Activated naive CD4-positive, alpha-beta T cell treated with anti-CD3 and anti-CD28 coated beads for 36 hours (primary cell): ENCODE measurements around the gene HMCN2. TPM values are rescaled to one million over a fixed set of nuclear protein-coding genes. Genes with fewer than 3 reads are reported as not detected.

Source experiments
- CTCF ChIA-PET: fragments of 350-600 bp; sonication (Branson Sonifier 250); formaldehyde crosslinking; loops from one replicate; lab custom pipeline; 2021; ENCODE audit warnings: antibody characterized with exemption; lab: Charles Lee
- DNase-seq: peaks from one replicate; pipeline ENCODE4 v3.0.0-alpha.2; 2020
- H3K27ac Mint-ChIP-seq: one replicate; pipeline ENCODE4 v1.8.0; 2021; ENCODE audit warnings: mild to moderate bottlenecking, mixed read lengths
- H3K27me3 Mint-ChIP-seq: one replicate; pipeline ENCODE4 v1.8.0; 2021; ENCODE audit warnings: low read depth, mixed read lengths
- H3K36me3 Mint-ChIP-seq: one replicate; pipeline ENCODE4 v1.8.0; 2021; ENCODE audit warnings: low read depth, mixed read lengths
- H3K4me1 Mint-ChIP-seq: one replicate; pipeline ENCODE4 v1.8.0; 2021; ENCODE audit warnings: low read depth, mixed read lengths
- H3K4me3 Mint-ChIP-seq: one replicate; pipeline ENCODE4 v1.8.0; 2021; ENCODE audit warnings: mild to moderate bottlenecking, moderate library complexity, mixed read lengths
- H3K9me3 Mint-ChIP-seq: one replicate; pipeline ENCODE4 v1.8.0; 2021; ENCODE audit warnings: mixed read lengths
- intact Hi-C: fragments of 100-400 bp; cut with micrococcal nuclease; formaldehyde crosslinking; loops from one replicate; pipeline ENCODE4 v1.15.1; 2023
- total RNA-seq, 2 experiments: library from RNA; stranded (reverse); gene quantifications; one replicate each; pipeline ENCODE4 v1.2.3, GENCODE V29; 2021

The HMCN2 gene
- total RNA-seq, 2 experiments from 2014 or later = not detected

- intact Hi-C loops = no loop called here
- Mint-ChIP-seq H3K27ac (no peak overlapping the region), H3K9me3 (no peaks in the 10 kb centered on the region), H3K27me3 (peaks cover 10% of the 10 kb centered on the region), H3K36me3 (no peaks in the 10 kb centered on the region), H3K4me1 (no peaks in the 10 kb centered on the region), H3K4me3 (no peak overlapping the region)
- CTCF ChIA-PET = interaction anchor here (1.5 kb wide), 1 partner anchor 13 kb away, joined by 3 read pairs; no protein-coding TSS in a partner anchor
- no peak for DNase-seq
Measured at GRCh38 chr9:130300739-130301138, 35.2 kb downstream of the HMCN2 start.

- Mint-ChIP-seq H3K4me1 (no peaks in the 10 kb centered on the region), H3K4me3 (no peak overlapping the region), H3K27me3 (peaks cover 10% of the 10 kb centered on the region), H3K36me3 (no peaks in the 10 kb centered on the region), H3K9me3 (no peaks in the 10 kb centered on the region), H3K27ac (no peak overlapping the region)
- no peak for DNase-seq
- CTCF ChIA-PET = interaction anchor here (1.5 kb wide), 1 partner anchor 14 kb away, joined by 3 read pairs; no protein-coding TSS in a partner anchor
- intact Hi-C loops = no loop called here
Measured at GRCh38 chr9:130301483-130302286, 36.1 kb downstream of the HMCN2 start.

- Mint-ChIP-seq H3K27ac (no peak overlapping the region), H3K4me3 (no peak overlapping the region), H3K9me3 (no peaks in the 10 kb centered on the region), H3K36me3 (no peaks in the 10 kb centered on the region), H3K4me1 (no peaks in the 10 kb centered on the region), H3K27me3 (peaks cover 3% of the 10 kb centered on the region)
- CTCF ChIA-PET = no interaction called here
- no peak for DNase-seq
- intact Hi-C loops = no loop called here
Measured at GRCh38 chr9:130302785-130303612, 37.4 kb downstream of the HMCN2 start.

DNA sequence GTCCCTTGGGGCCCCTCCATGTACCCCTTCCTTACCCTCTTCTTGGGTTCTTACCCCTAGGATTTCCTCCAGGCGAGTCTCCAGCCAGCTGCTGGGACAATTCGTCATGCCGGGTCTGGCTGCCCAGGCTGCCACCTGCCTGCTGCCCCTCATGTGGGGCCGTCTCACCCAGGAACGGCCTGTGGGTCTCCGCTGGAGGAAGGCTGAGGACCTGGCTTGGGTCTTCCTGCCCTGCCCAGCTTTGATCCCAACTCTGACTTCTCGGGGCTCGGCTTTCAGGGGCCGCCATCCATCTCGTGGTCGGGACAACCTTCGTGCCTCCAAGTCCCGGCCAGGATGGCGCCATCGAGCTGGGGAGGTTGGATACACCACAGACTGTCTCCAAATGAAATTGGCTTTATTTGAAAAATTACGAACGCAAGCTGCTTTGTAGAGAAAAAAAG lies 38.1 kb downstream of the HMCN2 start:
- Mint-ChIP-seq H3K36me3 (no peaks in the 10 kb centered on the region), H3K27ac (no peak overlapping the region), H3K27me3 (peaks cover 3% of the 10 kb centered on the region), H3K9me3 (no peaks in the 10 kb centered on the region), H3K4me3 (no peak overlapping the region), H3K4me1 (no peaks in the 10 kb centered on the region)
- intact Hi-C loops = no loop called here
- CTCF ChIA-PET = no interaction called here
- no peak for DNase-seq

GRCh38 chr9:130304116-130304515 lies 38.6 kb downstream of the HMCN2 start:
- intact Hi-C loops = no loop called here
- no peaks in the 10 kb centered on the region for H3K4me1 Mint-ChIP-seq
- CTCF ChIA-PET = no interaction called here
- H3K36me3 Mint-ChIP-seq = no peaks in the 10 kb centered on the region
- H3K9me3 Mint-ChIP-seq = no peaks in the 10 kb centered on the region
- no peak overlapping the region for H3K27ac Mint-ChIP-seq
- peaks cover under 1% of the 10 kb centered on the region for H3K27me3 Mint-ChIP-seq
- no peak overlapping the region for H3K4me3 Mint-ChIP-seq
- DNase-seq = no peak

GRCh38 chr9:130304643-130305042 lies 39.1 kb downstream of the HMCN2 start:
- H3K27me3 Mint-ChIP-seq = no peaks in the 10 kb centered on the region
- no peaks in the 10 kb centered on the region for H3K4me1 Mint-ChIP-seq
- H3K4me3 Mint-ChIP-seq = no peak overlapping the region
- DNase-seq = no peak
- no peaks in the 10 kb centered on the region for H3K36me3 Mint-ChIP-seq
- intact Hi-C loops = no loop called here
- no peaks in the 10 kb centered on the region for H3K9me3 Mint-ChIP-seq
- CTCF ChIA-PET = no interaction called here
- no peak overlapping the region for H3K27ac Mint-ChIP-seq

- Mint-ChIP-seq H3K27ac (no peak overlapping the region), H3K27me3 (no peaks in the 10 kb centered on the region), H3K36me3 (no peaks in the 10 kb centered on the region), H3K4me1 (no peaks in the 10 kb centered on the region), H3K4me3 (no peak overlapping the region), H3K9me3 (no peaks in the 10 kb centered on the region)
- no peak for DNase-seq
- intact Hi-C loops = no loop called here
- CTCF ChIA-PET = interaction anchor here (0.6 kb wide), 1 partner anchor 108 kb away, joined by 4 read pairs; no protein-coding TSS in a partner anchor
Measured at GRCh38 chr9:130305381-130305780, 39.8 kb downstream of the HMCN2 start.

DNA sequence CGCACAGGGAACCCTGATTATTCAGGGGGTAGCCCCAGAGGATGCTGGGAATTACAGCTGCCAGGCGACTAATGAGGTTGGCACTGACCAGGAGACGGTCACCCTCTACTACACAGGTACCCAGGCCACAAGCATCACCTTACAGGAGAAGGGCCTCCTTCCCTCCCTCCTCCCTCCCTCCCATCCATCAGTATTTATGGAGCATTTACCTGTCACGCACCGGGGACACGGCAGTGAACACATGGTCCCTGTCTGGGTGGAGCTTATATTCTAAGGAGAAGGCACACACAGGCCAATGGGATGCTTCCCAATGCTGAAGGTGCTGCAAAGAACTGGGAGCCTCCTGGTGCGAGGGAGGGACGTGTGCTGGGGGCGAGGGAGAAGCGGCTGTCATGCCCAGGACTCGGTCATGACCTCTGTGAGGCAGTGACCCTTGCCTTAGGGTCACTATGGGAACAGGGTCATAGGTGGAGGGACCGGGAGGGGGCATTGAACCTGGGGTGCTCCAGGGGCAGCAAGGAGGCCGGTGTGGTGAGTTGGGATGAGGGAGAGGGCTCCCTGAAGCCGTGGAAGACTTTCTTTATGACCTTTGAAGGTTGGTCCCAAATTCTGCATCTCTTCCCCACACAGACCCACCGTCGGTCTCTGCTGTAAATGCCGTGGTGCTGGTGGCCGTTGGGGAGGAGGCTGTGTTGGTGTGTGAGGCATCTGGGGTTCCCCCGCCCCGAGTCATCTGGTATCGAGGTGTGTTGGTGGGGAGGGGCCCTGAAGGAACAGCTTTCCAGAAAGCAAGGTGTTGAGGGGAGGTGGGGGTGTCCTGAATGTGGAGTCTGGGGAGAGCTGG lies 41.5 kb downstream of the HMCN2 start:
- no peak overlapping the region for H3K27ac Mint-ChIP-seq
- DNase-seq = no peak
- CTCF ChIA-PET = no interaction called here

DNA sequence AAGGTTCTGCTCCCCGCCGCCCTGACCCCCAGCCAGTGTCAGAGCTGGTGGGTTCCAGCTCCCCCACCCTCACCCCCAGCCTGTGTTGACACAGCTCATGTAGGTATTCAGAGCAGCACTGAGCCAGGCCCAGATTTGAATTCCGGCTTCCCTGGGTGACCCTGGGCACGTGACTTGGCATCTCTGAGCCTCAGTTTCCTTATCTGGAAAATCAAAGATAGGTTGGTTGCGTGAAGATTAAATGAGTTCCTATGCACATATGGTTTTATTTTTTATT lies 42.0 kb downstream of the HMCN2 start:
- intact Hi-C loops = no loop called here
- H3K4me1 Mint-ChIP-seq = no peaks in the 10 kb centered on the region
- no peak for DNase-seq
- CTCF ChIA-PET = no interaction called here
- no peak overlapping the region for H3K27ac Mint-ChIP-seq
- H3K4me3 Mint-ChIP-seq = no peak overlapping the region
- no peaks in the 10 kb centered on the region for H3K9me3 Mint-ChIP-seq
- no peaks in the 10 kb centered on the region for H3K36me3 Mint-ChIP-seq
- no peaks in the 10 kb centered on the region for H3K27me3 Mint-ChIP-seq

More for the DNA sequence above, 41.5 kb downstream of the HMCN2 start:
- Mint-ChIP-seq H3K36me3 (no peaks in the 10 kb centered on the region), H3K27me3 (no peaks in the 10 kb centered on the region), H3K4me1 (no peaks in the 10 kb centered on the region), H3K4me3 (no peak overlapping the region), H3K9me3 (no peaks in the 10 kb centered on the region)
- intact Hi-C loops = no loop called here

GRCh38 chr9:130308081-130308571 lies 42.6 kb downstream of the HMCN2 start:
- CTCF ChIA-PET = no interaction called here
- H3K27ac Mint-ChIP-seq = no peak overlapping the region
- intact Hi-C loops = no loop called here

DNA sequence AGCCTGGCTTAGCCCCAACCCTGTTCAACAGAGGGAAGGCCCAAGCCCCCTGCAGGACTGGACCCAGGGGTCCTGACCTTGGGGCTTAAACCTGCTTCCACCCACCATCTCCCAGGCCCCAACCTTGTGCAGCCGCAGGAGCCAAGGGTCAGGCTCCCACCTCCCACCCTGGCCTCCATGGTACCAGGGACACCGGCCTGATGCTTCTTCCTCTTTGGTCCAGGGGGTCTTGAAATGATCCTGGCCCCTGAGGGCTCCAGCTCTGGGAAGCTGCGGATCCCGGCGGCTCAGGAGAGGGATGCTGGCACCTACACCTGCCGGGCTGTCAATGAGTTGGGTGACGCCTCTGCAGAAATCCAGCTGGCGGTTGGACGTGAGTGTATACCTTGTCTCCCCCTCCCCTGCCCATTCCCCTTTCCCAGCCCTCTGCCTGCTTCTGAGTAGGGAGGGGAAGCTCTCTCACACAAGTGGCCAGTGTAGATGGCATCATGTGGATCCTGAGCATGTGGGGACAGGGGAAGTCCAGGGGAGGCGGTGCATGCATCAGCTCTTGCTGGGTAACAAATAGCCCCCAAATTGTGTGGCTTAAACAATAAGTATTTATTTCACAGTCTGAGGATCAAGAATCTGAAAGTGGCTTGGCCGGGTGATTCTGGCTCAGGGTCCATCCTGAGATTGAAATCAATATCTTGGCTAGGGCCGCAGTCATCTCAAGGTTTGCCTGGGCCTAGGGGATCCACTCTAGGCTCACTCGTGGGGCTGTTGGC lies 44.3 kb downstream of the HMCN2 start:
- H3K27ac Mint-ChIP-seq = no peak overlapping the region
- H3K4me3 Mint-ChIP-seq = no peak overlapping the region
- CTCF ChIA-PET = interaction anchor here (1.1 kb wide), 1 partner anchor 31 kb away, joined by 3 read pairs; no protein-coding TSS in a partner anchor
- H3K27me3 Mint-ChIP-seq = no peaks in the 10 kb centered on the region
- no peaks in the 10 kb centered on the region for H3K4me1 Mint-ChIP-seq
- no peak for DNase-seq
- intact Hi-C loops = no loop called here
- H3K9me3 Mint-ChIP-seq = no peaks in the 10 kb centered on the region
- no peaks in the 10 kb centered on the region for H3K36me3 Mint-ChIP-seq

More at GRCh38 chr9:130308081-130308571, 42.6 kb downstream of the HMCN2 start:
- H3K9me3 Mint-ChIP-seq = no peaks in the 10 kb centered on the region
- DNase-seq = no peak
- no peaks in the 10 kb centered on the region for H3K27me3 Mint-ChIP-seq
- no peaks in the 10 kb centered on the region for H3K36me3 Mint-ChIP-seq
- no peaks in the 10 kb centered on the region for H3K4me1 Mint-ChIP-seq
- no peak overlapping the region for H3K4me3 Mint-ChIP-seq
